Measurements from ENCODE around the gene SMYD3.

Gene SMYD3

DNA sequence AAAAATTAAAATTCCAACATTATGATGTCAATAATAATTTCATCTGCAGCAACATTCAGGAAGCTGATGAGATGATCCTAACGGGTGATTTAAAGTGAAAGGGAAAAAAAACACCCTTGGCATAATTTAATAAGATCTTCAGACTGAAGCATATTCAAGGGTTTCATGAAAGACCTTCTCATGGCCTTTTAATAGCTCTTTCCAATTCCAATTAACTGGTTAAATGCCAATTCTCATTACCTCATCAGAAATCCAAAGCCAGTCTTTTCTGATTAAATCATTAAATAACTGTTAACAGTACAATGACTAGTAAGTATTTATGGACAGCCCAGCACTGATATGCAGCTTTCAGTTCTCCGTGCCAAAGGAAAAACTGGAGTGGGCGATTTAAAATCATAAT is 407.5 kb downstream of the SMYD3 start:
- TF ChIP-seq ZNF384 (IDR thresholded peaks at IDR 0.05), result no peak
- TF ChIP-seq HDGF (IDR thresholded peaks at IDR 0.05; ENCODE audit: borderline replicate concordance), result no peak
- TF ChIP-seq TARDBP (IDR thresholded peaks at IDR 0.05), result no peak
- no peak for TF ChIP-seq ELF4 (IDR thresholded peaks at IDR 0.05)
- TF ChIP-seq FOXK2 (IDR thresholded peaks at IDR 0.05), result no peak
- DNase-seq (ENCODE audit: extremely low spot score), result no peak
- ChIA-PET POLR2A (no interaction called here), CTCF (no interaction called here)

DNA sequence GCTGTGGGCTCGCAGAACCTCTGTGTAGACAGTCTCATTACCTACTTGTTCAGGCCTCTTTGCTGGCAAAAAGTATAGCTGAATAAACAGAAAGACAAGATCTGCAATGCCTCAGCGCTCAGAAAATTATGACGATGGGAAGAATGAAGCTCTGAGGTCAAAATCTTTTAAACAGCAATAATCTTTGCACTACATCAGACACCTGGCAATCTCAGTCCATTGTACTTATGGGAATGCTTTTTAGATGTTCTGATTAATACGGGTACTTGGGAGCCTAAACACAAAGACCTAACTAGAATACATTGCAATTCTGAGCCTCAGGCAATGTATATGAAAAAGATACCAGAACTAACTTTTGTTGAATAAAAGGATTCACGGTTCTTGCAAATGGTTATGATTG is 410.7 kb downstream of the SMYD3 start:
- no peak for DNase-seq (ENCODE audit: extremely low spot score)
- no peak for TF ChIP-seq NFRKB (IDR thresholded peaks at IDR 0.05)
- TF ChIP-seq SUZ12 (IDR thresholded peaks at IDR 0.05), result no peak
- TF ChIP-seq TARDBP (IDR thresholded peaks at IDR 0.05), result no peak
- TF ChIP-seq HDGF (IDR thresholded peaks at IDR 0.05; ENCODE audit: borderline replicate concordance), result no peak
- no peak for TF ChIP-seq BHLHE40 (IDR thresholded peaks at IDR 0.05; ENCODE audit: borderline replicate concordance)
- TF ChIP-seq CTBP1 (IDR thresholded peaks at IDR 0.05; ENCODE audit: borderline replicate concordance), result no peak
- no peak for TF ChIP-seq ELF4 (IDR thresholded peaks at IDR 0.05)
- TF ChIP-seq LEF1 (IDR thresholded peaks at IDR 0.05; ENCODE audit: borderline replicate concordance), result no peak
- TF ChIP-seq FOXK2 (IDR thresholded peaks at IDR 0.05), result no peak
- ChIA-PET CTCF (no interaction called here), POLR2A (no interaction called here)

DNA sequence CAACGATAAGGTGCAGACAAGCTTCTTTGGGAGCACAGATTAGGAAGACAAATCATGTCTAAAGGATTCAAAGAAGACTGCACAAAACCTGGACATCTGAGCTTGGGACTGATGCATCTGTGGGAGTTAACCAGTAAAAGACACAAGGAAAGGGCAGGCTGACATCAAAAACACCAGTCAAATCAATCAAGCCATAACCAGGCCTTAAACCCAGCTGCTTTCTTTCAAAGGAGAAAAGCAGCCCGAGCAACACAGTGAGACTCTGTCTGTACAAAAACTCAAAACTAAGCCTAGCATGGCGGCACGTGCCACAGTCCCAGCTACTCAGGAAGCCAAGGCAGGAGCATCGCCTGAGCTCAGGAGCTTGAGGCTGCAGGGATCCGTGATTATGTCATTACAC is 411.6 kb downstream of the SMYD3 start:
- TF ChIP-seq FOXA1 (IDR thresholded peaks at IDR 0.05) (no peak), ZNF384 (IDR thresholded peaks at IDR 0.05) (no peak), ARNT (IDR thresholded peaks at IDR 0.05) (no peak), BHLHE40 (IDR thresholded peaks at IDR 0.05; ENCODE audit: borderline replicate concordance) (no peak), FOXK2 (IDR thresholded peaks at IDR 0.05) (no peak), SUZ12 (IDR thresholded peaks at IDR 0.05) (no peak), SP1 (IDR thresholded peaks at IDR 0.05) (no peak), L3MBTL2 (conservative IDR thresholded peaks at IDR 0.05) (no peak), NFRKB (IDR thresholded peaks at IDR 0.05) (no peak), FOXM1 (IDR thresholded peaks at IDR 0.05; ENCODE audit: borderline replicate concordance) (no peak)
- TF ChIP-seq, protein P1, sequence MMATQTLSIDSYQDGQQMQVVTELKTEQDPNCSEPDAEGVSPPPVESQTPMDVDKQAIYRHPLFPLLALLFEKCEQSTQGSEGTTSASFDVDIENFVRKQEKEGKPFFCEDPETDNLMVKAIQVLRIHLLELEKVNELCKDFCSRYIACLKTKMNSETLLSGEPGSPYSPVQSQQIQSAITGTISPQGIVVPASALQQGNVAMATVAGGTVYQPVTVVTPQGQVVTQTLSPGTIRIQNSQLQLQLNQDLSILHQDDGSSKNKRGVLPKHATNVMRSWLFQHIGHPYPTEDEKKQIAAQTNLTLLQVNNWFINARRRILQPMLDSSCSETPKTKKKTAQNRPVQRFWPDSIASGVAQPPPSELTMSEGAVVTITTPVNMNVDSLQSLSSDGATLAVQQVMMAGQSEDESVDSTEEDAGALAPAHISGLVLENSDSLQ (IDR thresholded peaks at IDR 0.05), result no peak
- POLR2A ChIA-PET, result no interaction called here
- DNase-seq (ENCODE audit: extremely low spot score), result no peak
- CTCF ChIA-PET, result no interaction called here

DNA sequence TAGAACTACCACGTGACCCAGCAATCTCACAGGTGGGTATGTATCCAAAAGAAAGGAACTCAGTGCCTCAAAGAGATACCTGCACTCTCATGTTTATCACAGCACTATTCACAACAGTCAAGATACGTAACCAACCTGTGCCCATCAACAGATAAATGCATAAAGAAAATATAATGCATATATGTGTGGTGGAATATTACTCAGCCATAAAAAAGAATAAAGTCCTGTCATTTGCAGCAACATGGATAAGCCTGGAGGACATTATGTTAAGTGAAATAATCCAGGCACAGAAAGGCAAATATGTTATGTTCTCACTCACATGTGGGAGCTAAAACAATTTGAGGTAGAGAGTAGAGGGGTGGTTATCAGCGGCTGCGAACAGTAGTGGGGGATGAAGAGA is 413.8 kb downstream of the SMYD3 start:
- no peak for DNase-seq (ENCODE audit: extremely low spot score)
- TF ChIP-seq, protein P1 (IDR thresholded peaks at IDR 0.05), result no peak
- TF ChIP-seq NFRKB (IDR thresholded peaks at IDR 0.05), result no peak
- TF ChIP-seq SUZ12 (IDR thresholded peaks at IDR 0.05), result no peak
- TF ChIP-seq BHLHE40 (IDR thresholded peaks at IDR 0.05; ENCODE audit: borderline replicate concordance), result no peak
- TF ChIP-seq LEF1 (IDR thresholded peaks at IDR 0.05; ENCODE audit: borderline replicate concordance), result no peak
- POLR2A ChIA-PET, result no interaction called here
- CTCF ChIA-PET, result no interaction called here

DNA sequence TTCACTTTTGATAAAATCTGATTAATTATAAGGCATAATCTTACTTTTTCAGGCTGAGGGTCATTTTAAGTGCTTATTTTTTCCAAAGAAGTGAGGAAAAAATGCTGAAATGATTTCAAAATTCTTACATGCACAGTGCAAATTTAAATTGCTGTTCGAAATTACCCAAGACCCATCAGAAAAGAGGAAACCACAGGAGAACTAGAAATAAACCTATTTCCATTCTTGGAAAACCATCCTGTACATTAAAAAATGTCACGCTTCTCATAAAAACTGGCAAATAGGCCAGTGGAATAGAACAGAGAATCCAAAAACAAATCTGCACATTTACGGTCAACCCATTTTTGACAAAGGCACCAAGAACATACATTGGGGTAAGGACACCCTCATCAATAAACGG is 414.9 kb downstream of the SMYD3 start:
- DNase-seq (ENCODE audit: extremely low spot score), result no peak
- ChIA-PET POLR2A (no interaction called here), CTCF (no interaction called here)
- TF ChIP-seq NFRKB (IDR thresholded peaks at IDR 0.05) (no peak), L3MBTL2 (conservative IDR thresholded peaks at IDR 0.05) (no peak), HDGF (IDR thresholded peaks at IDR 0.05; ENCODE audit: borderline replicate concordance) (no peak), BHLHE40 (IDR thresholded peaks at IDR 0.05; ENCODE audit: borderline replicate concordance) (no peak), SUZ12 (IDR thresholded peaks at IDR 0.05) (no peak), ZNF384 (IDR thresholded peaks at IDR 0.05) (no peak), FOXK2 (IDR thresholded peaks at IDR 0.05) (no peak), FOXA1 (IDR thresholded peaks at IDR 0.05) (no peak)

DNA sequence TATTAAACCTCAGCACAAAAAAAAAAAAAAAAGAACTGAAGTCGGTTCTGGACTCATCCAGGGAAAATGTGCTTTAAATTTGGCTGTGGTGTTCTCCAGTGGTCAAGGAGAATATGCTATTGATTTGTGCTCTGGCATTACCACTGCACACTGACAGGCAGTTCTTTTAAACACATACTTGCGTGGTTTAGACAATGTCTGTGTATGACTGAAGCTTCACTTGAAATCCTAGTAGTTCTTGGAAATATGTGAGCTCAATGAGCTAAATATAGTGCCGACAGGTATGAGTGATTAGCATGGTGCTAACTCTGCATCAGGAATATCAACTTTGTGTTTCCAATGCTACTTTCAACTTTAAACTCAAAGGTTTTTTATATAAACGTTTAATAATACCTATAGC is 415.6 kb downstream of the SMYD3 start:
- TF ChIP-seq HDGF (IDR thresholded peaks at IDR 0.05; ENCODE audit: borderline replicate concordance) (no peak), ZNF384 (IDR thresholded peaks at IDR 0.05) (no peak), ARNT (IDR thresholded peaks at IDR 0.05) (no peak), SP1 (IDR thresholded peaks at IDR 0.05) (no peak), CTBP1 (IDR thresholded peaks at IDR 0.05; ENCODE audit: borderline replicate concordance) (no peak), LEF1 (IDR thresholded peaks at IDR 0.05; ENCODE audit: borderline replicate concordance) (no peak), FOXA1 (IDR thresholded peaks at IDR 0.05) (no peak), L3MBTL2 (conservative IDR thresholded peaks at IDR 0.05) (no peak), FOXK2 (IDR thresholded peaks at IDR 0.05) (no peak), BHLHE40 (IDR thresholded peaks at IDR 0.05; ENCODE audit: borderline replicate concordance) (no peak), ELF4 (IDR thresholded peaks at IDR 0.05) (no peak)
- ChIA-PET POLR2A (no interaction called here), CTCF (no interaction called here)
- no peak for DNase-seq (ENCODE audit: extremely low spot score)

DNA sequence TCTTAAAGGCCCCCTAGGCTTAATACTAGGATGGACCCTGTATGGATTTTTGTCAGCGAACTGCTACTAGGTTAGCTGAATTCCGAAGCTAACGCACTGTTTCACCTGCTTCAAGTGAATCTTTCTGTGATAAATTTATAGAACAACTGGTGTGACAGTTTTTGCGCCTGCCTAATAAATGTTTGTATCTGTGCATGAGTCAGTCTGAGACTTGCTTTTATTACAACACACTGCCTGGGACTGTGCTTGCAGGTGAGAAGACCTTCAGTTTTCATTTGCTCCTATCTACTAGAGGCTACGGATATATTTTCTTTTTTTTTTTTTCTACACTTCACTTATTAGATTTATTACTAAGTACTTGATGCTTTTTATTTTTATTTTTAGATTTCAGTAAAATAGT is 420.9 kb downstream of the SMYD3 start:
- ChIA-PET POLR2A (no interaction called here), CTCF (no interaction called here)
- DNase-seq (ENCODE audit: extremely low spot score), result no peak
- TF ChIP-seq FOXM1 (IDR thresholded peaks at IDR 0.05; ENCODE audit: borderline replicate concordance) (no peak), TARDBP (IDR thresholded peaks at IDR 0.05) (no peak), SP1 (IDR thresholded peaks at IDR 0.05) (no peak), ARNT (IDR thresholded peaks at IDR 0.05) (no peak)

DNA sequence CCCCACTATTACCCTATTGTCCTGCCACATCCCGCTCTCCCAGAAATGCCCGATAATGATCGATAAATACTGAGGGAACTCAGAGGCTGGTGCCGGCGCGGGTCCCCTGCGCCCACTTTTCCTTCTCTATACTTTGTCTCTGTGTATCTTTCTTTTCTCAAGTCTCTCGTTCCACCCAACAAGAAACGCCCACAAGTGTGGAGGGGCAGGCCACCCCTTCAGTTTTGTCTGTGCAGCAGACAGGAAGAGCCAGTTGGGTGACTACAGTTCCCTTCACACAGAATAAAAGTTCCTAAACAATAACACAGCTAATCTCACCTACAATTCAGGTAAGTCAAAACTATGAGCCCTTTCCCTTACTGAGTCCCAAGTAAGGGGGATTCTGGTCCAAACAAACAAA is 423.7 kb downstream of the SMYD3 start:
- ChIA-PET POLR2A (no interaction called here), CTCF (no interaction called here)
- DNase-seq (ENCODE audit: extremely low spot score), result no peak
- TF ChIP-seq SUZ12 (IDR thresholded peaks at IDR 0.05), result no peak
- TF ChIP-seq SP1 (IDR thresholded peaks at IDR 0.05), result no peak
- TF ChIP-seq, protein P1 (IDR thresholded peaks at IDR 0.05), result no peak
- no peak for TF ChIP-seq L3MBTL2 (conservative IDR thresholded peaks at IDR 0.05)
- TF ChIP-seq FOXK2 (IDR thresholded peaks at IDR 0.05), result no peak
- TF ChIP-seq NFRKB (IDR thresholded peaks at IDR 0.05), result no peak
- no peak for TF ChIP-seq TARDBP (IDR thresholded peaks at IDR 0.05)

Measured in HEK293T (cell line).